ENCODE results near the gene VPS72.
A peak's percentile ranks its signal among the peaks of the same experiment; 100 is the strongest.

The VPS72 gene

DNA sequence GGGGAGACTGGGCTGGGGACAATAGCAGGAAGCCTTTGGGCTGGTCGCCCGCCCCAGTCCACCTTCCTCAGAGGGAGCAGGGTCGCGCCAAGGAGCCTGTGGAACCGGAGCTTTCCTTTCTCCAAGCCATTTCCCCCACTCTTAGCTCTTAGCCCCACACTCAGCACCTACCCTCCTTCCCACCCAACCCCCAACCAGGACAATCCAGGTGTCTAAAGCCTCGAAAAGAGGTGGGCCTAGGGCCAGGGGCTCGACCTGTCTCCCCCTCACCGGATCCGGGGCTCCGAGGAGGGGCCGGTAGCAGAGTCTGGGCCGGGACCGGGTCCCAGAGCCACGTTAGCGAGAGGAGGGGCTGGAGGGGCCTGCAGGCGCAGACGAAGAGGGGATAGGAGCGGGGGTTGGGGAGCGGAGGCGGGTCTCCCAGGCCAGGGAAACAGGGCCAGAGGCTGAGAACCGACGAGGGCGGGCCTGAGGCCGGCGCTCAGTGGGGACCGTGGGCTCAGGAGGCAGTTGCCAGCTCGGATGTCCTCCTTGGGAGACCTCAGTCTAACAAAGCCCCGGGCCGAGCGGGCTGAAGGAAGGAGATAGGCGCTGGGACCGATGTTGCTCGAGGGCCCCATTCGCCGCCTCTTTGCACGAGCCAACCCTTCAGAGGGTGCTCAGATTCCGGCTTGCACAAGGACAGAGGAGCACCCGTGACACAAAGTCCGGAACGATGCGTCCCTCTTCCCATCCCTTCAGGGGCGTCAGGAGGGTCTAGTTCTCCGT lies 44.5 kb downstream of the VPS72 start:
- no peak for DNase-seq (ENCODE audit: low read depth in 2 of 2)

- no peak for DNase-seq (ENCODE audit: low read depth in 2 of 2)
Observed at GRCh38 chr1:151144474-151145303, 45.3 kb downstream of the VPS72 start.

DNA sequence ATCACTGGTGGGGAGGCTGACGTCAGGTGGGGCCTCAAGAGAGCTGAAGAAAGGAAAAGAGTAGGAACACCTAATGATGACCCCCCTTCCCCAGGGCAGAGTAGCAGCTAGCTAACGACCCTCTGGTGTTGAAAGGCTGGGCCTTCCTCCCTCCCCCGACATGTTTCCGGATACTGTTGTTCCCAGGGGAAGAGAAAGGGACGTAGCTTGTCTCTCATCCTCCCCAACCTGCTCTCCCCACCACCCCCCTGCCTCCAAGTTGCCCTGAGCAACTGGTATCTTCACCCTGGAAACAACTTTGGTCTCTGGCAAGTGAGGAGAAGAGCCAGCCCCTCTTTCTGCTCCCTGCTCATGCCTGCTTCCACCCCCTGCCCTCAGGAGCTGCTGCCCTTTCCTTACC lies 46.0 kb downstream of the VPS72 start:
- DNase-seq (ENCODE audit: low read depth in 2 of 2), result no peak

GRCh38 chr1:151143057-151143435 lies 47.0 kb downstream of the VPS72 start:
- no peak for DNase-seq (ENCODE audit: low read depth in 2 of 2)

DNA sequence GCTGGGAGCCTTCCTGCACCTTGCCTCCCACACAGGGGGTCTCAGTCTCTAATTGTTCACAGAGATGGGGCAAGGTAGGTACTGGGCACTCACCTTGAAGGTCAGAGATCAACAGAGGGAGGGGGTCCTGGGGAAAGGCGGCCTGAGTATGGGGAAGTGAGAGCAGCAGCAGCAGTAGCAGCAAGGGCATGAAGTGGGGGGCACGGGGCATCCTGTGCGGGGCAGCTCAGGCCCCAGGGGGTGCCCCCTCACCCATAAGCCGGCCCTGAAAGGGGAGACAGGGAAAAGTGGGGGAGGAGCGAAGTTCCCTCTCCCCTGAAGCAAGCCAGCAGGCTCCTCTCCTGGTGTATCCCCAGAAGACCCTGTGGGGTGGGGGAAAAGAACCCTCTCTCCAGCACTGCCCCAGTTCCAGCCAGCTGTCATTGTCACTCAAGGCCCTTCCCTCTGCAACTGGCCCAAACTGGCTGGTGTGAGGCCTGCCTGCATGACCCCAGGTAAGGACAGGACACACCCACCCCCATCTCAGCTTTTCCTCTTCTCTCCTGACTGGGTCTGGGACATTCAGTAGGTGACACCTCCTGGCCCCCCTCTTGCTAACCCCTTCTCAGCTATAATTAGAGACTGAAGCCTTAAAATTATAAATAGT lies 47.5 kb downstream of the VPS72 start:
- no peak for DNase-seq (ENCODE audit: low read depth in 2 of 2)

DNA sequence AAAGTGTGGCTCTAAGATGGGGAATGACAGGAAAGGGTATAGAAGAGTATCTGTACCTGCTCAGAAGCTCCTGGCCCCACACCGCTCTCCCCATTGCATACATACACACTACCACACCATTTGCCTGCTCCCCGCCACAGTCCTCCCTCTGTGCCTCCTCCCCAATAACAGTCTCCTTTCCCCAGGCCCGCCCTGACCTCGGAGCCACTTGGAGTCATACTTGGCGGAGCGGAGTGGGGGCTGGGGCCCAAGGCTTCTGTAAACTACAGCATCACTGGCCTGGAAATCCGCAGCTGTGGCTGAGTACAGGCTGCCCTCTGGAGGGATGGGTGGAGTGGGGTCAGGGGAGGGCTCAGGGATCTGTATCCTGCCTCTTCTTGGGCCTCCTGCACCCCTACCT lies 52.2 kb downstream of the VPS72 start:
- DNase-seq (ENCODE audit: low read depth in 2 of 2), result no peak

DNA sequence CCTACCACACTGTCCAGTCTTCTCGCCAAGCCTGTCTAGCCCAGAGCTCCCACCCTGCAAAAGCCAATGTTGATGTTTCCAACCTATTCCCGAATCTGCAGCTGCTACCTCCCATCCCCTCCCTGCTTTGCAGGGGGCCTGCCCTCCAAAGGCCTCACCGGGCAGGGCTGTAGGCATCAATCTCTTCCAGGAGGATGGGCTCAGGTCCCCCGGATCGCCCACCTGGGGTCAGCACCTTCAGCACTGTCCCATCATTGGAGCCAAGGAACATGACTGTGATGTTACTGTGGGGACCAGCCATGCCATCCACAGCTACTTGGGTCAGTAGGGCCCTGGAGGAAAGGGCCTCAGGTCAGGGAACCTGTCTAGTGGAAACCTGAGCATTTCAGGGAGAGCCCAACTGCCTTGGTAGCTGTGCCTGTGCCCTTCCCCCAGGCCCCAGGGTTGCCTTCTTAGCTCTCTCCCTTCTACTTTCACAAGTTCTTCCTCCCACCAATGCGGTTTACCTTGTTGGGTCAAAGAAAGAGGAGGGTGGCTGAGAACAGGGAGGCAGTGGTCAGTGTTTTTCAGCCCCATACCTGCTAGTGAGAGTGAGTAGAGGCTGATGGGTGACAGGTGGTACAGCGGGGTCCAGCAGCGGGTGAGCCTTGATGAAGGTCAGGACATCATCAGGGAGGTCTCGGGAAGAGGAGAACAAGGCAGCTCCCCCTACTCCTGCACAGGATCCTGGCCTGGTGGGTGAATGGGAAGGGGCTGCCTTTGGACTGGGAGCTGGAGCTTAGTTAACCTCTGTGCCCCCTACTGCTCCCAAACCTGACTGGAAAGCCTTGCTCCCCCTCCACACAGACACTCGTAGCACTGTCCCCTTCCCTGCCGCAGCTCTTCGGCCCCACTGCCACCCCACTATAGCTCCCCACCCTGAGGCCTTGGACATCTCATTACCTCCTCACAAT lies 54.3 kb downstream of the VPS72 start:
- no peak for DNase-seq (ENCODE audit: low read depth in 2 of 2)

DNA sequence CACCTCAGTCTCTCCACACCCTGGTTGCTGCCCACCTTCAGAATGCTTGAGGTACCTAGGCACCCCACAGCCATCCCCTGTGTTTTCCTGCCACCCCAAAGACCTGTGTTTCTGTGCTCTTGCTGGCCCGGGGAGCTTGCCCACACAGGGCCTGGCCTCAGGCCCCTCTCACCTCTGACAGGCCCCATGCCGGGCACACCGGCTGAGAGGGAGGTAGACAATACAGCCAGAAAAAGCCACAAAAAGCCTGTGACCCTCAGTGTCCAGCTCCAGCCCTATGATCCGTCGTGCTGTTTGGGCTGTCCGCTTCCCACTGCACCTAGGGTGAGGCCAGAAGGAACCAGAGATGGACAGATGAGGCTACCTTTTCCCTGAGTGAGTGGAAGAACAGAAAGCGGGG lies 55.0 kb downstream of the VPS72 start:
- DNase-seq (ENCODE audit: low read depth in 2 of 2), result no peak

DNA sequence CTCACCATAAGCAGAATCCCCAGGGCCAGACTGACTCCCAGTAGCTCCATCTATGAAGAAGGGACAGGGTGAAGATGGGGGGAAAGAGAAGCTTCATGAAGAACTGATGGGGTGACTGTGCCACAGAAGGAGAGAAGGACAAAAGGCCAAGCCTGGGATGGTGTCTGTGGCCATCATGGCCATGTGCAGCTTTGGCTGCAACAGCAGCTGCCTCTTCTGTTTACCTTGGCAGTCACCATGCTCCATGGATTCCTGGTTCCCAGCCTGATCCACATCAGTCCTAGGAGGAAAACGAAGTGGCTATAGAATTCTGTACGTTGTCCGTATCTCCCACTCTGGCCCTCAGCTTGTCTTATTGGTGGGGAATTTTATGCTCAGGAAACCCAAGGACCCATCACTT lies 55.6 kb downstream of the VPS72 start:
- no peak for DNase-seq (ENCODE audit: low read depth in 2 of 2)

DNA sequence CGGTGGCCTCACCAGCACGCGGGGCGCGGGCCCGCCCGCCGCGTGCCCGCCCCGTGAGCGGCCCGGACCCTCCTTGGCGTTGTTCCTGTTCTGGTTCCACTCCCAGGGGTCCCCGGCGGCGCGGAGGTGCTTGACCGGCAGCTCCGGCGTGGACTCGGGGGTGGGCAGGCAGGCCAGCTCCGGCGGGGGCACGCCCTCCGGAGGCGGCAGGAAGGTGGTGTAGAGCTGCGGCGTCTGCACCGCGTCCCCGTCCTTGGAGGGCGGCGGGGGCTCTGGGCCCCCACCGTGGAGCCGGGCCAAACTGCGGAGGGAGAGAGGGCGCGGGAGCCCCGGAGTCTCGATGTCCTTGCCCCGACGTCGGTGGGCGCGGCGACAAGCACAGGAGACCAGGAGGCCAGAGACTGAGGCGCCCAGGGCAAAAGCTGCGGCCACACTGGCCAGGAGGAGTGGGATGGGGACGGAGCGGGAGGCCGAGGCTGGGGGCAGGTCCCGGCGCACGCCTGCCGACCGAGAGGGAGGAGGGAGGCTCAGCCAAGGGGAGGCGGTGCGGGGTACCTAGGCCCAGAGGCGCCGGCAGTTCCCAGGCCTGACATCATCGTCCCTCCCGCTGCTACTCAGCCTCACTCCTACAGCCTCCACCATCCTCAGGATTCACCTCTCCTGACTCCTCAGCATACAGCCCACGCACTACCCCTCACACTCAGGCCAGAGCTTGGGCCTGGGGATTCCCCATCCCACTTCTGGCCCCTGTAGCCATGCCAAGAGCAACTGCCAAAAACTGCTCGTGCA lies 56.8 kb downstream of the VPS72 start:
- DNase-seq (ENCODE audit: low read depth in 2 of 2), result no peak

DNA sequence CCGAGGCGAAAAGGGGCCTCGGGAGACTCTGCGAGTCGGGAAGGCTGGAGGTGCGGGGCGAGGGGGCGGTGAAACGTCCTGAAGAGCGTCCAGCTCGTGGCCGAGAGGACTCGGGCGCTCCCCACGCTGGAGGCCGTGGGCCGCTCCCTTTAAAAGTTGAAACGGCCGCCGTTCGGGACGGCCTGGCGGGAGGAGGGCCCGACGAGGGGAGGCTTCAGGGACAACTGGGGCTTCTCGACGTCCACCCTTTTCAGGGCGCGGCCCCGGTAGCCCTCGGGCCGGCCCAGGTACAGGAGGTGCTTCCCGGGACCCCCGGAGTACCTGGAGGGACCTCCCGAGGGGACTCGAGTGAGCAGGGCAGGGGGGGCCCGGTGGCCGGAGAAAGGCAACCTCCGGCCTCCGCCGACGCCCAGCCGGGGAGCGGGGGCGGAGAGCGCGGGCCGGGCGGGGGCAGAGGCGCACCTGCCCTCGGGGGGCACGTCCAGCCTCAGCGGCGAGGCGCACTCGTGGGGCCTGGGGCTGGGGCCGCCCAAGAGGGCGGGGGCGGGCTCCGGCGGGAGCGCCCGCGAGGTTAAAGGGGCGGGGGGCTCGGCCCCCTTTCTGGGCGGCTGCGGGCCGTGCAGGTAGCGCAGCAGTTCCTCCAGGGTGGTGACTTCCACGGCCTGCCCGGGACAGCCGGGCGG lies 57.5 kb downstream of the VPS72 start:
- no peak for DNase-seq (ENCODE audit: low read depth in 2 of 2)

- DNase-seq (ENCODE audit: low read depth in 2 of 2), result no peak
Observed at GRCh38 chr1:151131701-151132334, 58.2 kb downstream of the VPS72 start.

DNA sequence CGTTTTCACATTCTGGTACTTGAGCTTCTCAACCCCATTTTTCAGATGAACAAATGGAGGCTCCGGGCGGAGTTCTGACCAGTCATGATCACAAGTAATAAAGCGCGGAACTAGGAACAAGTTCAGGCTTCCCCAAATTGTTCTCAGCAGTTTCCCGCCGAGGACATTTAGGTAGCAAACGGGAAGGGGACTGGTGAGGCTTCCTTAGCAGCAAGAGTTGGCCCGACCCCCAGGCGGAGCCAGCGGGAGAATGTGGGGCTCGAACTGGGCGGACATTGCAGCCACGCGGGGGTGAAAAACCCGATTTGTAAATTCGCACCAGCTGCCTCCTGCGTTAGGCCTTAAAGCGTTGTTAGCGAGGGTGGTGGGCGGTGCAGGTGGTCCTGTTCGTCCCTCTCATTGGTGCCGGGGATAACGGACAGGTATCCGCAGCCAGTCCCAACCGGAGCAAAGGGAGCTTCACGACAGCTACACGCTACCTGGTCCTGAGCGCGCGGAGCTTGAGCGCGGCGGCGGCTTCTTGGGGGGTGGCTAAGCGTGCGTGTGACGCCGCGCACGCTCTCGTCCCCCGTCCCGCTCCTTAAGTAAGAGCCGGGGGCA lies 58.9 kb downstream of the VPS72 start:
- peak; percentile 77 to 81 for DNase-seq (ENCODE audit: low read depth in 2 of 2)

- no peak for DNase-seq (ENCODE audit: low read depth in 2 of 2)
Observed at GRCh38 chr1:151128800-151129199, 61.2 kb downstream of the VPS72 start.
